RWPE1 (cell line): ENCODE results near the gene ZNRF2.

Experiments
- CTCF ChIA-PET: fragments of 350-600 bp; sonication (Branson Sonifier 250); formaldehyde crosslinking; extraction: SDS; loops from one replicate; lab custom pipeline; 2021; lab: Yijun Ruan, JAX
- POLR2A ChIA-PET: fragments of 400-600 bp; formaldehyde crosslinking; extraction: SDS; loops from one replicate; lab custom pipeline; 2020; ENCODE audit warnings: antibody characterized with exemption; ENCODE audit not compliant: low non-redundant PET; lab: Yijun Ruan, JAX
- DNase-seq: peaks from one replicate; pipeline ENCODE4 v3.0.0; 2012; ENCODE audit warnings: low spot score
- H3K27ac ChIP-seq: fragments of 450-650 bp; 2 replicates; pipeline ENCODE4 v1.5.1; 2017
- CTCF ChIP-seq: fragments of 450-650 bp; conservative IDR thresholded peaks from 2 replicates; pipeline ENCODE4 v1.5.1; 2017; ENCODE audit warnings: low read depth, mild to moderate bottlenecking

ZNRF2 gene

GRCh38 chr7:30359957-30360356, 75.6 kb downstream of the ZNRF2 start:
- ChIA-PET CTCF (no interaction called here), POLR2A (no interaction called here)
- no peak for DNase-seq
- no peak for TF ChIP-seq CTCF
- H3K27ac ChIP-seq, result no peak overlapping the region

GRCh38 chr7:30363778-30364563, 79.6 kb downstream of the ZNRF2 start:
- ChIA-PET POLR2A (no interaction called here), CTCF (no interaction called here)
- no peak for TF ChIP-seq CTCF
- DNase-seq, result no peak
- no peak overlapping the region for H3K27ac ChIP-seq

- ChIA-PET POLR2A (interaction anchor here (0.5 kb wide), 1 partner anchor 130 kb away, joined by 5 read pairs; no protein-coding TSS in a partner anchor), CTCF (no interaction called here)
- no peak for DNase-seq
- no peak overlapping the region for H3K27ac ChIP-seq
- TF ChIP-seq CTCF, result no peak
Observed at GRCh38 chr7:30364773-30365172, 80.4 kb downstream of the ZNRF2 start.

- ChIA-PET CTCF (no interaction called here), POLR2A (interaction anchor here (0.5 kb wide), 1 partner anchor 130 kb away, joined by 5 read pairs; no protein-coding TSS in a partner anchor)
- H3K27ac ChIP-seq, result no peak overlapping the region
- no peak for DNase-seq
- TF ChIP-seq CTCF, result no peak
Observed at GRCh38 chr7:30365621-30366020, 81.2 kb downstream of the ZNRF2 start.

GRCh38 chr7:30366606-30367005, 82.2 kb downstream of the ZNRF2 start:
- no peak for DNase-seq
- H3K27ac ChIP-seq, result no peak overlapping the region
- TF ChIP-seq CTCF, result no peak
- POLR2A ChIA-PET, result no interaction called here
- CTCF ChIA-PET, result no interaction called here

GRCh38 chr7:30367561-30367960, 83.2 kb downstream of the ZNRF2 start:
- POLR2A ChIA-PET, result no interaction called here
- DNase-seq, result no peak
- CTCF ChIA-PET, result interaction anchor here (0.7 kb wide), 1 partner anchor 41 kb away, joined by 5 read pairs; no protein-coding TSS in a partner anchor
- no peak for TF ChIP-seq CTCF
- no peak overlapping the region for H3K27ac ChIP-seq
